ENCODE results near the gene THEM5. TPM values are rescaled to one million over a fixed set of nuclear protein-coding genes. Genes with fewer than 3 reads are reported as not detected.
"Not testable (repeated sequence)": the region's sequence is repeated elsewhere in the genome, so short reads cannot be mapped to it uniquely, and the experiment has no call there.

The THEM5 gene
- total RNA-seq, 1 donor from 2014 or later = not detected

DNA sequence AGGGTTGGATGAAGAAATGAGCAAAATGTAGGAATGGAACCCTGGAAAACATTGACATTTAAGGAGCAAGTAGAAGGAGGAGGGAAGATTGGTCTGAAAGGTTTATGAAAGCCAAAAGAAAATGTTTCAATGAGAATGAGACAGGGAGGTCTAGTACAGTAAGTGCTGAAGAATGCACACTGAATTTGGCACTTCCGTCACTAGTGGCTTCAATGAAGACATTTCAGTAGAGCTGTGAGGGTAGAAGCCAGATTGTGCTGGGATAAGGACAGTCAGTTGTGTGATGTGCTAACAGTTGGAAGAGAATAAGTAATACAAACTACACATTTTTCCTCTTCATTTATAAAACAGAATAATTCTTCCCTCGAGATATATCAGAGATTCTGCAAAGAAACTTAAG lies 38.7 kb upstream of the THEM5 start:
- no peak for TF ChIP-seq CTCF (IDR thresholded peaks at IDR 0.05)

GRCh38 chr1:151891512-151891911 lies 38.0 kb upstream of the THEM5 start:
- Histone ChIP-seq H3K9me3 (no peaks in the 10 kb centered on the region), H3K27ac (no peak overlapping the region), H3K4me1 (no peaks in the 10 kb centered on the region), H3K27me3 (no peaks in the 10 kb centered on the region), H3K36me3 (peaks cover 52% of the 10 kb centered on the region), H3K4me3 (no peak overlapping the region)
- intact Hi-C loops (cut with DNase I) = no loop called here
- TF ChIP-seq CTCF (IDR thresholded peaks at IDR 0.05) = no peak
- ATAC-seq = no peak
- DNase-seq = no peak

More for the DNA sequence above, 38.7 kb upstream of the THEM5 start:
- no peaks in the 10 kb centered on the region for H3K9me3 ChIP-seq
- no peaks in the 10 kb centered on the region for H3K4me1 ChIP-seq
- no peaks in the 10 kb centered on the region for H3K27me3 ChIP-seq
- ATAC-seq = no peak
- intact Hi-C loops (cut with DNase I) = no loop called here
- peaks cover 52% of the 10 kb centered on the region for H3K36me3 ChIP-seq
- no peak for DNase-seq
- no peak overlapping the region for H3K4me3 ChIP-seq
- no peak overlapping the region for H3K27ac ChIP-seq

- intact Hi-C loops (cut with DNase I) = no loop called here
- H3K36me3 ChIP-seq = peaks cover 44% of the 10 kb centered on the region
- DNase-seq (no peak), ATAC-seq (peak; percentile 36)
- TF ChIP-seq CTCF (IDR thresholded peaks at IDR 0.05) = peak; percentile 47
- no peaks in the 10 kb centered on the region for H3K27me3 ChIP-seq
- no peaks in the 10 kb centered on the region for H3K4me1 ChIP-seq
- H3K27ac ChIP-seq = no peak overlapping the region
- H3K9me3 ChIP-seq = no peaks in the 10 kb centered on the region
- H3K4me3 ChIP-seq = no peak overlapping the region
Observed at GRCh38 chr1:151888972-151889570, 35.6 kb upstream of the THEM5 start.

- Histone ChIP-seq H3K27me3 (no peaks in the 10 kb centered on the region), H3K9me3 (no peaks in the 10 kb centered on the region), H3K4me1 (no peaks in the 10 kb centered on the region), H3K36me3 (peaks cover 28% of the 10 kb centered on the region), H3K27ac (no peak overlapping the region), H3K4me3 (no peak overlapping the region)
- ATAC-seq (no peak), DNase-seq (no peak)
- TF ChIP-seq CTCF (IDR thresholded peaks at IDR 0.05) = no peak
- intact Hi-C loops (cut with DNase I) = no loop called here
Observed at GRCh38 chr1:151887028-151887427, 33.5 kb upstream of the THEM5 start.

GRCh38 chr1:151885479-151885878 lies 32.0 kb upstream of the THEM5 start:
- Histone ChIP-seq H3K27ac (no peak overlapping the region), H3K36me3 (peaks cover 13% of the 10 kb centered on the region), H3K4me1 (no peaks in the 10 kb centered on the region), H3K4me3 (no peak overlapping the region), H3K9me3 (no peaks in the 10 kb centered on the region), H3K27me3 (no peaks in the 10 kb centered on the region)
- no peak for DNase-seq
- ATAC-seq = no peak
- no peak for TF ChIP-seq CTCF (IDR thresholded peaks at IDR 0.05)
- intact Hi-C loops (cut with DNase I) = no loop called here

DNA sequence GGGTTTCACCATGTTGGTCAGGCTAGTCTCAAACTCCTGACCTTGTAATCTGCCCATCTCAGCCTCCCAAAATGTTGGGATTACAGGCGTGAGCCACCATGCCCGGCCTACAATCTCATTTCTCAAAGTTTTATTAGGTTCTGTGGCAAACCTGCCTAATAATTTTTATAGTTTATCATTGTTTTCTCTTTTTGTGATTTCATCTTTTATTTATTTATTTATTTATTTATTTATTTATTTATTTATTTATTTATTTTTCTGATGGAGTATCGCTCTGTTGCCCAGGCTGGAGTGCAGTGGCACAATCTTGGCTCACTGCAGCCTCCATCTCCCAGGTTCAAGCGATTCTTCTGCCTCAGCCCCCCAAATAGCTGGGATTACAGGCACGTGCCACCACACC lies 31.4 kb upstream of the THEM5 start:
- ATAC-seq; DNase-seq; H3K9me3 ChIP-seq; H3K27ac ChIP-seq; H3K4me1 ChIP-seq; H3K27me3 ChIP-seq; H3K4me3 ChIP-seq; intact Hi-C loops (cut with DNase I): not testable (repeated sequence)
- peaks cover 11% of the 10 kb centered on the region for H3K36me3 ChIP-seq

GRCh38 chr1:151884445-151884844 lies 30.9 kb upstream of the THEM5 start:
- peaks cover 11% of the 10 kb centered on the region for H3K36me3 ChIP-seq
- H3K9me3 ChIP-seq; H3K4me3 ChIP-seq; ATAC-seq; DNase-seq; H3K27me3 ChIP-seq; H3K4me1 ChIP-seq; H3K27ac ChIP-seq; intact Hi-C loops (cut with DNase I): not testable (repeated sequence)

- H3K27ac ChIP-seq; ATAC-seq; intact Hi-C loops (cut with DNase I); DNase-seq; H3K4me3 ChIP-seq; H3K4me1 ChIP-seq; H3K9me3 ChIP-seq; H3K27me3 ChIP-seq: not testable (repeated sequence)
- peaks cover 11% of the 10 kb centered on the region for H3K36me3 ChIP-seq
Observed at GRCh38 chr1:151883898-151884297, 30.4 kb upstream of the THEM5 start.

GRCh38 chr1:151882918-151883317 lies 29.4 kb upstream of the THEM5 start:
- H3K4me3 ChIP-seq; H3K36me3 ChIP-seq; H3K9me3 ChIP-seq; H3K27me3 ChIP-seq; H3K4me1 ChIP-seq; H3K27ac ChIP-seq; intact Hi-C loops (cut with DNase I); DNase-seq; ATAC-seq: not testable (repeated sequence)

Measured in upper lobe of right lung (tissue), 1 donor.